ENCODE measurements around the gene BIN1.

- TF ChIP-seq CTCF (conservative IDR thresholded peaks at IDR 0.05; ENCODE audit: low read depth, low read length) = no peak
- no peak for TF ChIP-seq EZH2 (IDR thresholded peaks at IDR 0.05; ENCODE audit: borderline replicate concordance, low read depth, low read length, poor library complexity, severe bottlenecking)
These were observed 18.2 kb downstream of the BIN1 start for GRCh38 chr2:127088706-127089105.

Data from A673 (cell line).